K562 (cell line): ENCODE measurements around the gene RAMP2. TPM values are rescaled to one million over a fixed set of nuclear protein-coding genes. Genes with fewer than 3 reads are reported as not detected.

Experiments
- BACH1 ChIP-seq: fragments of 200-800 bp; sonication (Bioruptor generic); IDR thresholded peaks from 2 replicates; pipeline ENCODE4 v1.6.1; 2016; ENCODE audit warnings: missing genetic modification characterization, missing compliant biosample characterization
- BHLHE40 ChIP-seq: IDR thresholded peaks from 2 replicates; pipeline ENCODE4 v1.6.1; 2011; ENCODE audit warnings: low read length, improper control_type of control experiment
- CHCHD3 ChIP-seq: fragments of 250-450 bp; sonication (Bioruptor Pico); IDR thresholded peaks from 2 replicates; pipeline ENCODE4 v2.1.2; 2022; ENCODE audit warnings: mild to moderate bottlenecking
- CHD1 ChIP-seq: fragments of 200-600 bp; sonication (generic); IDR thresholded peaks from one replicate; pipeline ENCODE4 v1.6.1; 2012; ENCODE audit warnings: mild to moderate bottlenecking, moderate library complexity, low read length, inconsistent platforms
- FOXK1 ChIP-seq: sonication (generic); formaldehyde crosslinking; IDR thresholded peaks from 2 replicates; pipeline ENCODE4 v1.8.0; 2022; ENCODE audit warnings: missing genetic modification reagents, mild to moderate bottlenecking, borderline replicate concordance
- FOXP1 ChIP-seq: sonication (generic); formaldehyde crosslinking; IDR thresholded peaks from 2 replicates; pipeline ENCODE4 v1.8.0; 2022; ENCODE audit warnings: mild to moderate bottlenecking, missing genetic modification reagents
- HMGXB4 ChIP-seq: sonication (generic); formaldehyde crosslinking; IDR thresholded peaks from 2 replicates; pipeline ENCODE4 v1.8.1; 2023; ENCODE audit warnings: mild to moderate bottlenecking, missing genetic modification reagents
- HNRNPL ChIP-seq: fragments of 200-400 bp; formaldehyde crosslinking; IDR thresholded peaks from 2 replicates; pipeline ENCODE4 v1.6.1; 2017; ENCODE audit warnings: low read depth, mild to moderate bottlenecking, low read length
- KDM1A ChIP-seq, 2 experiments: fragments of 450-650 bp; IDR thresholded peaks; 2 replicates each; pipeline ENCODE4 v1.6.1; 2016; ENCODE audit warnings: mild to moderate bottlenecking in 2 of 2
- NCOR1 ChIP-seq: fragments of 450-650 bp; IDR thresholded peaks from 2 replicates; pipeline ENCODE4 v1.6.1; 2016; ENCODE audit warnings: mild to moderate bottlenecking, moderate library complexity
- PRMT5 ChIP-seq: sonication (generic); formaldehyde crosslinking; IDR thresholded peaks from 2 replicates; pipeline ENCODE4 v1.5.0; 2020; ENCODE audit warnings: missing genetic modification reagents
- SRF ChIP-seq, 2 experiments: fragments of 250-450, 450-650 bp in 1 of 2; sonication (Bioruptor Pico) in 1 of 2; sonication (generic) in 1 of 2; formaldehyde crosslinking; IDR thresholded peaks; 2 replicates each; pipeline versions ENCODE4 v1.5.0 to v1.5.1; 2020 to 2022; ENCODE audit warnings: mild to moderate bottlenecking in 1 of 2, missing genetic modification reagents in 1 of 2
- THAP12 ChIP-seq: fragments of 250-450 bp; sonication (Bioruptor Pico); IDR thresholded peaks from 2 replicates; pipeline ENCODE4 v1.9.0; 2021; ENCODE audit warnings: mild to moderate bottlenecking, inconsistent platforms
- THRAP3 ChIP-seq: fragments of 450-650 bp; IDR thresholded peaks from 2 replicates; pipeline ENCODE4 v1.6.1; 2016; ENCODE audit warnings: mild to moderate bottlenecking, inconsistent platforms, borderline replicate concordance
- ZBTB5 ChIP-seq: fragments of 450-650 bp; IDR thresholded peaks from 2 replicates; pipeline ENCODE4 v1.6.1; 2017; ENCODE audit warnings: antibody characterized with exemption
- ZKSCAN3 ChIP-seq: fragments of 250-450 bp; sonication (Bioruptor Pico); IDR thresholded peaks from 2 replicates; pipeline ENCODE4 v1.4.0; 2020
- polyA plus RNA-seq, 8 experiments: library from polyadenylated mRNA; depleted of rRNA in 4 of 8; stranded (reverse) in 5 of 8; unstranded in 3 of 8; fragments of >200 nt; fragmentation: Nextera tagmentation in 2 of 8; fragmentation: Illumina TruSeq in 1 of 8; extraction: Ambion mirVana in 2 of 8; extraction: Trizol in 1 of 8; gene quantifications; 2 replicates each; pipeline versions ENCODE4 v1.2.1 to v1.2.3, GENCODE V29; 2011 to 2014; ENCODE audit warnings: inconsistent platforms in 1 of 8, missing spikeins in 1 of 8
- total RNA-seq, 7 experiments: library from RNA; depleted of rRNA in 6 of 7; stranded (reverse); fragments of >200 nt in 6 of 7; fragmentation: Illumina TruSeq in 2 of 7; extraction: Trizol in 2 of 7; gene quantifications; 2 replicates each; pipeline versions ENCODE4 v1.2.1 to v1.2.3, GENCODE V29; 2011 to 2021; ENCODE audit warnings: low replicate concordance in 1 of 7
- TF ChIP-seq, protein P1 (sequence below): fragments of 250-450 bp; sonication (Bioruptor Pico); IDR thresholded peaks from 2 replicates; pipeline ENCODE4 v1.8.0; 2022; ENCODE audit warnings: inconsistent platforms
- TF ChIP-seq, protein P2 (sequence below): fragments of 450-650 bp; IDR thresholded peaks from 2 replicates; pipeline ENCODE4 v1.6.1; 2016; ENCODE audit warnings: antibody characterized with exemption

The RAMP2 gene
- total and polyA plus RNA-seq, 9 of the 15 experiments (the other 6 are each of a cell fraction or from before 2014, with no cell fraction given): not detected

GRCh38 chr17:42779936-42780850, 19.2 kb downstream of the RAMP2 start, which contains the start of gene WNK4 (continued):
- TF ChIP-seq ZBTB5 (peak; percentile 93), THRAP3 (no peak), ZKSCAN3 (no peak), CHCHD3 (CRISPR knock-in tag) (no peak), FOXK1 (no peak), PRMT5 (CRISPR knock-in tag) (no peak), HNRNPL (no peak), KDM1A (IDR thresholded peaks at IDR 0.05) (peak; percentile 86 to 91), BACH1 (tag) (no peak), HMGXB4 (CRISPR knock-in tag) (no peak), CHD1 (no peak), BHLHE40 (peak; percentile 44; the same call in 1 of the 2 replicates), THAP12 (0 out of 2 replicates have a peak, but pooled peaks have one; percentile 25), FOXP1 (CRISPR knock-in tag) (no peak), NCOR1 (peak; percentile 93), SRF (CRISPR knock-in tag; IDR thresholded peaks at IDR 0.05) (peak in 1 of 2 experiments; percentile 40; a peak in 1 of 4 replicates)
- TF ChIP-seq, protein P1, sequence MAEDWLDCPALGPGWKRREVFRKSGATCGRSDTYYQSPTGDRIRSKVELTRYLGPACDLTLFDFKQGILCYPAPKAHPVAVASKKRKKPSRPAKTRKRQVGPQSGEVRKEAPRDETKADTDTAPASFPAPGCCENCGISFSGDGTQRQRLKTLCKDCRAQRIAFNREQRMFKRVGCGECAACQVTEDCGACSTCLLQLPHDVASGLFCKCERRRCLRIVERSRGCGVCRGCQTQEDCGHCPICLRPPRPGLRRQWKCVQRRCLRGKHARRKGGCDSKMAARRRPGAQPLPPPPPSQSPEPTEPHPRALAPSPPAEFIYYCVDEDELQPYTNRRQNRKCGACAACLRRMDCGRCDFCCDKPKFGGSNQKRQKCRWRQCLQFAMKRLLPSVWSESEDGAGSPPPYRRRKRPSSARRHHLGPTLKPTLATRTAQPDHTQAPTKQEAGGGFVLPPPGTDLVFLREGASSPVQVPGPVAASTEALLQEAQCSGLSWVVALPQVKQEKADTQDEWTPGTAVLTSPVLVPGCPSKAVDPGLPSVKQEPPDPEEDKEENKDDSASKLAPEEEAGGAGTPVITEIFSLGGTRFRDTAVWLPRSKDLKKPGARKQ (CRISPR knock-in tag): no peak
- TF ChIP-seq, protein P2, sequence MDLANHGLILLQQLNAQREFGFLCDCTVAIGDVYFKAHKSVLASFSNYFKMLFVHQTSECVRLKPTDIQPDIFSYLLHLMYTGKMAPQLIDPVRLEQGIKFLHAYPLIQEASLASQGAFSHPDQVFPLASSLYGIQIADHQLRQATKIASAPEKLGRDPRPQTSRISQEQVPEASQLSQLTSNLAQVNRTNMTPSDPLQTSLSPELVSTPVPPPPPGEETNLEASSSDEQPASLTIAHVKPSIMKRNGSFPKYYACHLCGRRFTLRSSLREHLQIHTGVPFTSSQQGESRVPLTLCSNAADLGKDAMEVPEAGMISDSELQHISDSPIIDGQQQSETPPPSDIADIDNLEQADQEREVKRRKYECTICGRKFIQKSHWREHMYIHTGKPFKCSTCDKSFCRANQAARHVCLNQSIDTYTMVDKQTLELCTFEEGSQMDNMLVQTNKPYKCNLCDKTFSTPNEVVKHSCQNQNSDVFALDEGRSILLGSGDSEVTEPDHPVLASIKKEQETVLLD: peak; percentile 88
